HAP-1 (cell line): Measurements from ENCODE around the gene DLG4.
A peak's percentile ranks its signal among the peaks of the same experiment; 100 is the strongest.
"Not testable (repeated sequence)": the region's sequence is repeated elsewhere in the genome, so short reads cannot be mapped to it uniquely, and the experiment has no call there.

Experiments
- DNase-seq, 2 experiments: peaks; one replicate each; pipeline ENCODE4 v3.0.0-alpha.2; 2016 to 2020; ENCODE audit warnings: low spot score in 2 of 2
- H3K27me3 ChIP-seq: fragments of 250-450 bp; sonication (Bioruptor Pico); 2 replicates; pipeline ENCODE4 v1.5.1; 2020; ENCODE audit warnings: low read depth, mild to moderate bottlenecking, moderate library complexity
- H3K36me3 ChIP-seq: fragments of 250-450 bp; sonication (Bioruptor Pico); replicated peaks from 2 replicates; pipeline ENCODE4 v1.5.1; 2020; ENCODE audit warnings: mild to moderate bottlenecking
- H3K4me1 ChIP-seq: fragments of 250-450 bp; sonication (Bioruptor Pico); 2 replicates; pipeline ENCODE4 v1.5.1; 2020; ENCODE audit warnings: mild to moderate bottlenecking
- H3K4me3 ChIP-seq: fragments of 250-450 bp; sonication (Bioruptor Pico); 2 replicates; pipeline ENCODE4 v1.5.1; 2020; ENCODE audit warnings: mild to moderate bottlenecking, moderate library complexity
- H3K9me3 ChIP-seq: fragments of 250-450 bp; sonication (Bioruptor Pico); 2 replicates; pipeline ENCODE4 v1.5.1; 2020; ENCODE audit warnings: mild to moderate bottlenecking, moderate library complexity
- in situ Hi-C: fragments of 300-500 bp; cut with MboI; formaldehyde crosslinking; loops from 3 replicates; pipeline ENCODE4 v1.14.3; 2020; ENCODE audit warnings: low sequenced_read_pairs, inconsistent platforms, mixed read lengths

DLG4 gene

DNA sequence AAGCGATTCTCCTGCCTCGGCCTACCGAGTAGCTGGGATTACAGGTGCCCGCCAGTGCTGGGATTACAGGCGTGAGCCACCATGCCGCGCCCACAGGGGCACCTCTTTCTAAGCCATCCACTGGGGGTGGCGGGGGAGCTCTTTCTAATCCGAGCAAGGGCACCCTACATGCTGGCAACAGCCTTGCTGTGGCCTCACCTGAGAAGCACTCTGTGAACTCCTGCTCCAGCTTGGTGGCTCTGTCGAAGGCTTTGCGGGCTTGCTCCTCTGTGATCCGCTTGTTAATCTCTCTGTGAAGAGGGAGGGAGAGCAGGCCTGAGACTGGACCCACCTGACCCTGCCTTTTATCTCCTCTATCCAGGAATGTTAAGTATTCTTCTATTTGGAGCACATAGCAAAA lies 28.6 kb downstream of the DLG4 start:
- DNase-seq: no peak
- H3K9me3 ChIP-seq: no peaks in the 10 kb centered on the region

DNA sequence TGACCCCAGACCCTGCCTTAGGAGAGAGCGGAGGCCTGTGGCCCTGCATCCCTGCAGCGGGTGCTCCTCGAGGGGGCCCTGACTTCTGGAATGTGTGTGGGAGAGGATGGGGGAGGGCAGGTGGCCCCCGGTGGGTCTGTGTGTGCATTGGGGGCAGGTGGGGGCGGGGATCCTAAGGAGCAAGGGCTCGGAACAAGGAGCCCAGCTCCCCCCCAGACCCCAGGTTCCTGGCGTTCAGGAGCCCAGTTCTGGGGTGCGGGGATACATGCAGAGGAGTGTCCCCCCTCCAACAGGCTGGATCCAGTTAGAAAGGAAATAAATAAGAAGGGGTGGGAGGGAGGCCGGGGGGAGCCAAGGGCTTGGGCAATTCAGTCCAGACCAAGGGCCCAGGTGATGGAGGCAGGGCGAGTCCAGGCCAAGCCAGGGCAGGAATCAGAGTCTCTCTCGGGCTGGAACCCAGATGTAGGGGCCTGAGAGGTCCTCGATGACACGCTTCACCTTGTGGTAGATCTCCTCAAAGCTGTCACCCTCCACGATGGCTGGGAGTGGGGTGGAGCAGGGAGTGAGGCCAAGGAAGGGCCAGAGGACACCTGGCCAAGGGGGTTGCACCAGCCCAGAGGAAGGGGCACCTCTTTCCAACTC lies 29.2 kb downstream of the DLG4 start:
- Histone ChIP-seq H3K4me3 (no peak overlapping the region), H3K4me1 (no peaks in the 10 kb centered on the region), H3K9me3 (no peaks in the 10 kb centered on the region), H3K27me3 (no peaks in the 10 kb centered on the region), H3K36me3 (no peaks in the 10 kb centered on the region)
- in situ Hi-C loops: no loop called here
- DNase-seq: no peak

More for the DNA sequence above, 28.6 kb downstream of the DLG4 start:
- H3K36me3 ChIP-seq: no peaks in the 10 kb centered on the region
- in situ Hi-C loops: no loop called here
- no peak overlapping the region for H3K4me3 ChIP-seq
- H3K27me3 ChIP-seq: no peaks in the 10 kb centered on the region
- no peaks in the 10 kb centered on the region for H3K4me1 ChIP-seq

- Histone ChIP-seq H3K9me3 (no peaks in the 10 kb centered on the region), H3K4me1 (no peaks in the 10 kb centered on the region), H3K4me3 (no peak overlapping the region), H3K36me3 (no peaks in the 10 kb centered on the region), H3K27me3 (no peaks in the 10 kb centered on the region)
- in situ Hi-C loops: loop anchor here (10.0 kb wide), 1 partner anchor 141 kb away; the partner anchor contains the start of gene SLC16A11
- peak in 1 of 2 experiments; percentile 38 for DNase-seq
Measured at GRCh38 chr17:7186241-7186640, 33.4 kb downstream of the DLG4 start.

DNA sequence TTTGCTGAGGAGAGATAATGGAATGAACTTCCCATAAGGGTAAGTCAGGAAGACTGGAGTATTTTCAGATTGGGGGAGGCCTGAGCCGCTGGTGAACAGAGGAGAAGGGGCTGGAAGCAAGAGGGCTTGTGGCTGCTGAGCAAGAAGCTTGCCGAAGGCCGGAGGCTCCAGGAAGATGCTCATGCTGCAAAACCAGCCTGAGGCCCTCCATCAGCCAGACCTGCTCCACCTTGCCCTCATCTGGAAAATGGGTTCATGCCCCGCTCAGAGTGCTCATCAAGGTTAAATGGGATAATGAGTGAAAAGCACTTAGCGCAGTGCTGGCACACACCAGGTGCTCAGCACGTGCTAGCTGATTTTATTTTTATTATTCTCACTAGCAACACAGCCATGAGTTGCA lies 35.0 kb downstream of the DLG4 start:
- no peaks in the 10 kb centered on the region for H3K36me3 ChIP-seq
- no peak overlapping the region for H3K4me3 ChIP-seq
- H3K4me1 ChIP-seq: no peaks in the 10 kb centered on the region
- H3K27me3 ChIP-seq: no peaks in the 10 kb centered on the region
- no peak for DNase-seq
- H3K9me3 ChIP-seq: no peaks in the 10 kb centered on the region
- in situ Hi-C loops: loop anchor here (10.0 kb wide), 1 partner anchor 140 kb away; the partner anchor contains the start of gene SLC16A11

DNA sequence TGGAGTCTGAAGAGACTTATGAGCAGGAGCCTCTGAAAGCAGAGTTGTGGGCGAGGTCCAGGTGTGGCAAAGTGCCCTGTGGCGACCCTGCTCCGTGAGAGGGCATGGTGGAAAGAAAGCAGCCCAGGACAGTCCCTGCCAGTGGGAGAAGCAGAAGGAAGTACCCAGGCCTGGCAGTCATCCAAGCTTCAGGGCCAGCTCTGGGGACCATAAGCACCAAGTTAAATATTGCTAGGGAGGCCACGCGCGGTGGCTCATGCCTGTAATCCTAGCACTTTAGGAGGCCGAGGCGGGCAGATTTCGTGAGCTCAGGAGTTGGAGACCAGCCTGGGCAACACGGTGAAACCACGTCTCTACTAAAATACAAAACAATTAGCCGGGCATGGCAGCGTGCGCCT lies 35.5 kb downstream of the DLG4 start:
- DNase-seq: no peak
- no peaks in the 10 kb centered on the region for H3K27me3 ChIP-seq
- no peaks in the 10 kb centered on the region for H3K9me3 ChIP-seq
- H3K36me3 ChIP-seq: no peaks in the 10 kb centered on the region
- in situ Hi-C loops: loop anchor here (10.0 kb wide), 1 partner anchor 139 kb away; the partner anchor contains the start of gene SLC16A11
- H3K4me3 ChIP-seq: no peak overlapping the region
- H3K4me1 ChIP-seq: no peaks in the 10 kb centered on the region

DNA sequence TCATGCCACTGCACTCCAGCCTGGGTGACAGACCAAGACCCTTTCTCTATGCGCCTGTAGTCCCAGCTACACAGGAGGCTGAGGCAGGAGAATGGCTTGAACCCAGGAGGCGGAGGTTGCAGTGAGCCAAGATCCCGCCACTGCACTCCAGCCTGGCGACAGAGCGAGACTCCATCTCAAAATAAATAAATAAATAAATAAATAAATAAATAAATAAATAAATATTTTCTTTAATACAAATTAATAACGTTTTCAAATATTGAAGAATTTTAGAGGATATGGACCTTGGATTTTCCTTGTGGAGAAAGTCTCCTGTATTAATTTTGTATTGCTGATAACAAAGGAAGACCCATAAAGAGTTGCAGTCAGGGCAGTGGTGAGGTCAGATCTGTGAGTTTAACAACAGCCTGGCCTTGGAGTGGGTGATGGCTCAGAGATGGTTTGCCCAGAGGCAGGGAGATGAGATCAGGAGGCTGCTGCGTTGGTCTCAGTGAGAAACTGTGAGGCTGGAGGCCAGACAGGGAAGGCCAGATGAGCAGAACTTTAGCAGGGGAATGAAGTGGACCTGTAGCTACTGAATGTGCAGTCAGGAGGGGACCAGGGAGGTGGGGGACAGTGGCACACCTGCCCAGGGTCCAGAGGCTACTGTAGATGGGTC lies 36.1 kb downstream of the DLG4 start:
- no peaks in the 10 kb centered on the region for H3K27me3 ChIP-seq
- in situ Hi-C loops: loop anchor here (10.0 kb wide), 1 partner anchor 139 kb away; the partner anchor contains the start of gene SLC16A11
- DNase-seq: no peak
- H3K4me1 ChIP-seq: no peaks in the 10 kb centered on the region
- H3K9me3 ChIP-seq: no peaks in the 10 kb centered on the region
- no peaks in the 10 kb centered on the region for H3K36me3 ChIP-seq
- no peak overlapping the region for H3K4me3 ChIP-seq

- in situ Hi-C loops: loop anchor here (10.0 kb wide), 1 partner anchor 137 kb away; the partner anchor contains the start of gene SLC16A11
- not testable (repeated sequence) for DNase-seq, H3K9me3 ChIP-seq, H3K36me3 ChIP-seq, H3K4me3 ChIP-seq, H3K27me3 ChIP-seq, H3K4me1 ChIP-seq
Measured at GRCh38 chr17:7182101-7182500, 37.5 kb downstream of the DLG4 start.

- Histone ChIP-seq H3K4me3 (no peak within 1 kb of the TSS; the same call in 1 of the 2 replicates), H3K4me1 (peaks cover 8% of the 10 kb centered on the region; the same call in 1 of the 2 replicates), H3K27me3 (no peaks in the 10 kb centered on the region), H3K9me3 (no peaks in the 10 kb centered on the region), H3K36me3 (no peaks in the 10 kb centered on the region)
- no peak for DNase-seq
- in situ Hi-C loops: loop anchor here (10.0 kb wide), 1 partner anchor 135 kb away; the partner anchor contains the start of gene SLC16A11
Measured at GRCh38 chr17:7179317-7180254, 40.0 kb downstream of the DLG4 start, which contains the start of gene ASGR1. ASGR1 (minus strand) TSS chr17:7179370; CDS start chr17:7178563, 807 bp downstream.

DNA sequence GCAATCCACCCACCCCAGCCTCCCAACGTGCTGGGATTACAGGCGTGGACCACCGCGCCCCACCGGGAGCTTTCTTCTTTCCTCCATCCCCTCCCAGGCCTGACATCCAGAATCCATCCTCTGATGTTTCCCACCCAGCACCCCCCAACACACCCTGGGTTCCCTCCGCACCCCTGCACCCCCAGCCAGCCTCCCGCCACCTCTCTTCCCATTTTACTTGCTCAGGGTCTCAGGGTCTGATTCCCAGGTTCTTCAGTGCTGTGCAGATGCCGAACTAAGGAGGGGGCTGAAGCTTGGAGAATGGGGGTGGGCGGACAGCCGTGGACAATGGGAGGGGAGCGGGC lies 40.7 kb downstream of the DLG4 start:
- Histone ChIP-seq H3K27me3 (no peaks in the 10 kb centered on the region), H3K4me1 (peaks cover 8% of the 10 kb centered on the region; the same call in 1 of the 2 replicates), H3K4me3 (no peak overlapping the region), H3K9me3 (no peaks in the 10 kb centered on the region), H3K36me3 (no peaks in the 10 kb centered on the region)
- in situ Hi-C loops: no loop called here
- no peak for DNase-seq

DNA sequence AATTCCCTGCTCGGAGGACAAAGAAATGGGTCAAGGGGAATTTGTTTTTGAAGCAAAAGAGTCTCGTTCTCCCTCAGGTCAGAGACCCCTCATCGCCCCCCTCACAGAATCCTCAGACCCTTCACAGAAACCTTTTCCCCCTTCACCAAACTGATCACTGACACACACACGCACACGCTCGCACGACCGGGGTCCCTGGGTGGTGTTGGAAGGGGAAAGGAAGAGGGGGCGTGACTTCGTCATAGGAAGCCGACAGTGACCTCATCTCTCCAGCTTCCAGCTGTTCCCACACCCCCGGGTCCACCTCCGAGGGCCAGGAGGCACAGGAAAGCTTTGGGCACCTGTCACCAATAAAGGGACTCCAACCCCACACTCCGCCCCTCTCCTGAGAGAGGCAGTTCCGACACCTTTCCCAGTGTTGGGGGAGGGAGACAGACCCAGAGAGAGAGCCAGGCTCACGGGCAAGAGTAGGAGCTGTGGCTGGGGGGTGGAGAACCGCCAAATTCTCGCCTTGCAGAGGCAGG lies 41.6 kb downstream of the DLG4 start:
- in situ Hi-C loops: no loop called here
- Histone ChIP-seq H3K4me1 (peaks cover 8% of the 10 kb centered on the region; the same call in 1 of the 2 replicates), H3K36me3 (no peaks in the 10 kb centered on the region), H3K27me3 (no peaks in the 10 kb centered on the region), H3K9me3 (no peaks in the 10 kb centered on the region), H3K4me3 (peak overlapping the region; percentile 29)
- DNase-seq: peak in 1 of 2 experiments; percentile 35

DNA sequence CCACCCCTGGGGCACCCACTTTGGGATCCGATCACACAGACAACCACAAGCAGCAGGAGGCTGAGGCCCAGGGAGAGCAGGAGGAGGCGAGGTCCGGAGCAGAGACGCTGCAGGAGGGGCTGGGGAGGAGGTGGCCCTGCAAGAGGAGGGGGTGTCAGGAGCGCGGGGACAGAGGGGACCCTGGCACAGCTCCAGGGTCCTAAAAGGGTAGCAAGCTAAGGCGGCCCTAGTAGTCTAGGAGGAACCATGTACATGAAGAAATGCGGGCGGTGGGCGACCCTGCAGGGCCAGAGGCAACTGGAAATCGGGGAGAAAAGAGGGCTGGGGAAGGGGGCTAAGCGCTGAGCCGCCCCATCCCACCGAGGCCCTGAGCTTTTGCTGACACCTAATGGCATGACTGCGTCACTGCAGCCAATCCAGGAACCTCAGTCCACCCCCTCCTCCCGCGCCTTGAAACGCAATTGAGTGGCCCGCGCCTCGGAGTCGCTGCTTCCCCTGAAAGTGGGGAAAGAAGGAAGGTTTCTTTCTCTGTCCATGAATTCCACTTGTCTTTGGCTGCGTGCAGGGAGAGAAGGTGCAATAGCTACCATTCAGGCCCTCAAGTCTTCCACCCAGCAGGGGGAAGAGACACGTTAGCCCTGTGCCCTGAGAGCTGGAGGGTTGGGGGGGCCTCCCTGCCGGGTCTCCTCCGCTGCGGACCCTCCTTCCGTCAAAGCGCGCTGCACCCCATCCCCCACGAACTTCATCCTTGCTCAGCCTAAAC lies 42.3 kb downstream of the DLG4 start:
- H3K9me3 ChIP-seq: no peaks in the 10 kb centered on the region
- H3K4me1 ChIP-seq: peaks cover 8% of the 10 kb centered on the region; the same call in 1 of the 2 replicates
- H3K4me3 ChIP-seq: peak overlapping the region; percentile 29
- DNase-seq: peak; percentile 73 to 89
- no peaks in the 10 kb centered on the region for H3K36me3 ChIP-seq
- in situ Hi-C loops: no loop called here
- no peaks in the 10 kb centered on the region for H3K27me3 ChIP-seq

DNA sequence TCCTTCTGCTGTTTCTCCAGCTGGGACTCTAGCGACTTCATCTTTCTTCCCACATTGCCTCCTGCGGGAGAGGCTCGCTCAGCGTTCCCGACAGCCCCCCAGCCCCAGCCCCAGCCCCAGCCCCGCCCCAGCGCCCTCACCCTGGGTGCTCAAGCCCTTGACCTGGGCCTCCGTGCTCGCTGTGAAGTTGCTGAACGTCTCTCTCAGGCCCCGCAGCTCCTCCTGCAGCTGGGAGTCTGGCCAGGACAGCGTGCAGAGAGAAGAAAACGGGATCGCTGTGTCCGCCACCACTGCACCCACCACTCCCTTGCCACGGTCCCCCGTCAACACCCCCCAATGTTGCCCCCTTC lies 42.8 kb downstream of the DLG4 start:
- H3K4me1 ChIP-seq: peaks cover 8% of the 10 kb centered on the region; the same call in 1 of the 2 replicates
- H3K9me3 ChIP-seq: no peaks in the 10 kb centered on the region
- in situ Hi-C loops: no loop called here
- no peaks in the 10 kb centered on the region for H3K27me3 ChIP-seq
- peak in 1 of 2 experiments; percentile 32 for DNase-seq
- no peaks in the 10 kb centered on the region for H3K36me3 ChIP-seq
- peak overlapping the region; percentile 29; the same call in 1 of the 2 replicates for H3K4me3 ChIP-seq
